Measurements from ENCODE around the gene SERPINE2. TPM values are rescaled to one million over a fixed set of nuclear protein-coding genes. Genes with fewer than 3 reads are reported as not detected.

Gene SERPINE2
- total RNA-seq, 1 experiment from 2014 or later, result 0.20 TPM

DNA sequence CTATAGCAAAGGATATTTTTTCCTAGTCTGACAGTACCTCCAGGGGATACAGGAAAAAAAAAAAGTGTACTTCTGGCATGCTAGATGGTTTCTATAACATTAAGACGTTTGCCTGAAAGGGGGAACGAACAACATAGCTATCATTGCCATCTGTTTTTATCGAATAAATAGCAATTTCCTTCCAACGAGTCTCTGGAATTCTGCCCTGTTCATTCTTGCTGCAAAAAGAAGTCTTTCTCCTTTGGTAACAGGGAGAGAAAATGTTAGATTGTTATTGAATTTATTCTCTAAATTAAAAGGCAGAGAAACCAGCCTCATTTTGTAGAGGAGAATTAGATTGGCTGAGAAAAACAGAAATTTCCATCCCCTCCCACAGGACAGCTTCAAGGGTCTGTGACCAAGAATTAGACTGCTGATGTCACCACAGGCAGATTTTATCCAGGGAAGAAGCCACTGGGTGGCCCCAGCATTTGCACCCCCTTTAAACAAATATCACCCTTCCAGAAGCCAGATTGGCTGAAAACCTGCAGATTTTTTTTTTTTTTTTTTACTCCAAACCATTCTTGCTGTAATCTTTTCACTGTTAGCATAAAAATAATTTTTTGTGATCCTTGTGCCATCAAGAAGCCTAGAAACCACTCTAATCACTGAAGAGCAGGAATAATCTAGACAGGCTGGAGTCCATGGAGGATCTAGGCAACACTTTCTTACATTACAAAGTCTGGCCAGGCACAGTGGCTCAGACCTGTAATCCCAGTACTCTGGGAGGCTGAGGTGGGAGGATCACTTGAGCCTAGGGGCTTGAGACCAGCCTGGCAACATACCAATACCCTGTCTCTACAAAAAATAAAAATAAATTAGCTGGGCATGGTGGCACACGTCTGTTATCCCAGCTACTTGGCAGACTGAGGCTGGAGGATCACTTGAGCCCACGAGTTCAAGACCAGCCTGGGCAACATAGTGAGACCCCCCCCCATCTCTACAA is 106.0 kb downstream of the SERPINE2 start:
- no peak for DNase-seq (ENCODE audit: low spot score)
- in situ Hi-C loops (cut with HindIII; ENCODE audit: low sequenced_read_pairs), result no loop called here

DNA sequence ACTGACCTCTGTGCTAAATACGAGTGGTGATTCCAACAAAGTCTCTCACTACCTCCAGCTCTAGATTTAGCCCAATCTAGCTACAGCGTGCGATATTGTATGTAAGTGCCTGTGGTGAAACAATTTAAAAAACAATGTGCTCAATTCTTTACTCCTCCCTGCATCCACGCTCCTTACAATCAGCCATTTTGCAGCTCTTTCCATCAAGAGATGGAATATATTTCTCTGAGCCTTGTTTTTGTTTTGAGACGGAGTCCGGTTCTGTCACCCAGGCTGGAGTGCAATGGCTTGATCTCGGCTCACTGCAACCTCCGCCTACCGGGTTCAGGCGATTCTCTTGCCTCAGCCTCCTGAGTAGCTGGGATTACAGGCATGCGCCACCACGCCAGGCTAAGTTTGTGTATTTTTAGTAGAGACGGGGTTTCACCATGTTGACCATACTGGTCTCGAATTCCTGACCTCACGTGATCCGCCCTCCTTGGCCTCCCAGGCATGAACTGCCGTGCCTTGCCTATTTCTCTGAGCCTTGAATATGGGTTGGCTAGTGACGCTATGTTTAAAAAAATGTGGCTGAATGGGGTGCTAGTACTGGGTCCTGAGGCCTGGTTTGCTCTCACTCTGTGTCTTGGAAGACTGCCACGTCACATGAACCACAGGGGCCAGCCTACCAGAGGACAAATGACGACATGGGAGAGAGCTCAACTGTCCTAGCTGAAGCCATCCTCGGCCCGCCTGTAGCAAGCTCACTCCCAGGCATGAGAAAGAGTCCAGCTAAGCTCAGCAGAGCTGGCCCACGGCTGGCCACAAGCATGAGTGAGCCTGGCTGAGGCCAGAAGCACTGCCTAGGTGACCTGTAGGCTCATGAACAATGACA is 108.7 kb downstream of the SERPINE2 start:
- in situ Hi-C loops (cut with HindIII; ENCODE audit: low sequenced_read_pairs), result no loop called here
- DNase-seq (ENCODE audit: low spot score), result peak; percentile 61

DNA sequence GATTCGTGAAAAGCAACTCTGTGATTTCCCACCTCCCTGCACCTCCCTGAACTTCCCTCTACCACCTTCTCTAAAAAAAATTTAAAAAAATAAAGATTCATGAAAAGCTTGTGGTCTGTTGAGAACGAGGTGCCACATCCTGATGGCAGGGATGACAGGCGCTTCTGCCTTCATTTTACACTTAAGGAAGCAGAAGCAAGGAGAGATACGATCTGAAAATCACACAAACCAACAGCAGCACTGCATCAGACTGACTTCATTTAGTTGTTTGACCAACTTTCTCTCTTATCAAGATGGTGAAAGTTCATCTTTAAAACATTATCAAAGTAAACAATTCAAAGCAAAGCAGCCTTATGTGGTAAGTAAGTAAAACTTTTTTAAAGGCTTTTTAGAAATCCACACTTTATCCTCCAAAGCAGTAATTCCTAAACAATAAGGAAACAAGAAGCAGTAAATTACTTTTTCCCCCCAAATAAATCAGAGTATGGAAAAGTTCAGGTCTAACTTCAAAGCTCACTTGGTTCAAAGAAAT is 109.4 kb downstream of the SERPINE2 start:
- in situ Hi-C loops (cut with HindIII; ENCODE audit: low sequenced_read_pairs), result no loop called here
- DNase-seq (ENCODE audit: low spot score), result no peak

DNA sequence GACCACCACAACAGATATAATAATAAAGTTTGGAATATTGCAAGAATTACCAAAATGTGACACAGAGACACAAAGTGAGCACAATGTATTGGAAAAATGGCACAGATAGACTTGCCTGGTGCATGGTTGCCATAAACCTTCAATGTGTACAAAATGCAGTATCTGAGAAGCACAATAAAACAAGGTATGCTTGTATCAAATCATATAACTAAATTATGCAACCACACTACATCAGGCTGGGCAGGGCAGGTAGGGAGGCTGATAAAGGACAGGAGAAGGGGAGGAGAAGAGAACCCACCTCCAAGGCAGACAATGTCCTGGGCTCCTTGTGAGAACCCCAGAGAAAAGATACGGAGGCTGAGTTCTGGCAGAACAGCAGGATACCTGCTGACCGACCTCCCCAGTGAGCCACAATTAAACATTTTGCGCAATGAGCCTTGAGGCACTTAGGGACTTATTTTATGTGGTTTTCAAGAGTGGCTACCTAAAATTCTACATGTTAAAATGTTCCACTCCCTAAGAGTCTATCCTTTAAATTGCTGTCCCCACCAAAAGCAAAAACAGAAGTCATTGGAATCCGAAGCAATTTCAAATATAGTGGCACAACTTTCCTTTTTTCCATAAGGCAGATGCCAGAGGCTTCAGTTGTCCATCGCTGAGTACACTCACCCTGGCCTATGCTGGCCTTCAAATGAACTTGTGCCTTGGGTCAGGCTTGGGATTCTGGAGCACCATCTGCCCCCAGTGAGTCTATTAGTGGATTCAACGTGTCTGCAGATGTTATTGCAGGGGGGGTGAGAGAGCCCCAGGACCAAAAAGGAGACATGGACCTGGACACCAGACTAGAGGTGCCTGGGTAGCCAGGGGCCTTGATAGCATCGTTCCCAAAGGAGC is 110.7 kb downstream of the SERPINE2 start:
- no peak for DNase-seq (ENCODE audit: low spot score)
- in situ Hi-C loops (cut with HindIII; ENCODE audit: low sequenced_read_pairs), result no loop called here

DNA sequence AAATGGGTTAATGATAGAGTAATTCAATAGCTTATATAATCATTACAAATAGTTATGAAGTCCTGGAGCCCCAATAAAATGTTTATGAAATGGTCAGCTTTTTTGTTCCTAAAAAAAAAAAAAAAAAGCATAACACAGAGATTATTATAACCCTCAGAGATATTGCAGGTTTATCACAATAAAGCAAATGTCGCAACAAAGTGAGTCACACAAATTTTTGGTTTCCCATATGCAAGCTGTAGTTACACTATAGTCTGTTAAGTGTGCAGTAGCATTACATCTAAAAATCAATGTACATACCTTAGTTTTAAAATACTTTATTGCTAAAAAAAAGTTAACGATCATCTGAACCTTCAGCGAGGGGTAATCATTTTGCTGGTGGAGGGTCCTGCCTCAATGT is 114.0 kb downstream of the SERPINE2 start:
- DNase-seq (ENCODE audit: low spot score), result no peak
- in situ Hi-C loops (cut with HindIII; ENCODE audit: low sequenced_read_pairs), result no loop called here

Other genes with a start within 250 kb of the SERPINE2 start
- 7.9 and 20.7 TPM in 2 replicates for gene AP1S3, start 201.7 kb downstream of the SERPINE2 start, total RNA-seq (2014; rRNA removed; shearing (Covaris generic))
- 84.2 and 108 TPM in 2 replicates for gene WDFY1, start 94.0 kb downstream of the SERPINE2 start, total RNA-seq (2014; rRNA removed; shearing (Covaris generic))
- gene MRPL44, start 81.8 kb downstream of the SERPINE2 start, total RNA-seq (2014; rRNA removed; shearing (Covaris generic)), result 67.1 and 97.6 TPM in 2 replicates